DOHH2 (cell line): Measurements from ENCODE around the gene USP40.

ENCODE experiments used
- H3F3A ChIP-seq: fragments of 200-600 bp; sonication (generic), shearing (Covaris generic); 2 replicates; pipeline ENCODE4 v1.6.0; 2016; ENCODE audit warnings: antibody characterized with exemption, mild to moderate bottlenecking; ENCODE audit not compliant: control insufficient read depth, insufficient read depth
- H3K27ac ChIP-seq: fragments of 200-600 bp; sonication (generic); 2 replicates; pipeline ENCODE4 v1.5.1; 2014; ENCODE audit warnings: low read depth, mild to moderate bottlenecking, low read length, moderate library complexity
- H3K27me3 ChIP-seq: fragments of 200-600 bp; sonication (generic); 2 replicates; pipeline ENCODE4 v1.6.1; 2014; ENCODE audit warnings: mild to moderate bottlenecking, low read length, mixed read lengths; ENCODE audit not compliant: control insufficient read depth
- H3K36me3 ChIP-seq: fragments of 200-600 bp; sonication (generic); 2 replicates; pipeline ENCODE4 v1.6.1; 2014; ENCODE audit warnings: mild to moderate bottlenecking, low read length, moderate library complexity, mixed read lengths; ENCODE audit not compliant: control insufficient read depth
- H3K4me1 ChIP-seq: fragments of 200-600 bp; sonication (generic); 2 replicates; pipeline ENCODE4 v1.6.1; 2014; ENCODE audit warnings: mild to moderate bottlenecking, low read length, mixed read lengths; ENCODE audit not compliant: control insufficient read depth
- H3K4me2 ChIP-seq: fragments of 200-600 bp; sonication (generic); 2 replicates; pipeline ENCODE4 v1.6.0; 2014; ENCODE audit warnings: mild to moderate bottlenecking, low read length, moderate library complexity
- H3K4me3 ChIP-seq: fragments of 200-600 bp; sonication (generic); 2 replicates; pipeline ENCODE4 v1.5.1; 2014; ENCODE audit warnings: mild to moderate bottlenecking, low read length, mixed read lengths
- H3K79me2 ChIP-seq: fragments of 200-600 bp; sonication (generic); 2 replicates; pipeline ENCODE4 v1.6.1; 2014; ENCODE audit warnings: mild to moderate bottlenecking, low read length, mixed read lengths; ENCODE audit not compliant: control insufficient read depth
- H3K9me2 ChIP-seq: fragments of 200-600 bp; sonication (generic); replicated peaks from 2 replicates; pipeline ENCODE4 v1.6.1; 2014; ENCODE audit warnings: mild to moderate bottlenecking, low read length, mixed read lengths; ENCODE audit not compliant: control insufficient read depth
- H3K9me3 ChIP-seq: fragments of 200-600 bp; sonication (generic); 2 replicates; pipeline ENCODE4 v1.6.1; 2014; ENCODE audit warnings: antibody characterized with exemption, low read length, mixed read lengths; ENCODE audit not compliant: control insufficient read depth, insufficient read depth
- H4K20me1 ChIP-seq: fragments of 200-600 bp; sonication (generic); 2 replicates; pipeline ENCODE4 v1.6.0; 2014; ENCODE audit warnings: low read depth, mild to moderate bottlenecking, antibody characterized with exemption, low read length, moderate library complexity; ENCODE audit not compliant: control insufficient read depth, insufficient read depth
- EZH2phosphoT487 ChIP-seq: fragments of 200-600 bp; sonication (generic); IDR thresholded peaks from 2 replicates; pipeline ENCODE4 v1.6.1; 2017; ENCODE audit warnings: borderline replicate concordance, mild to moderate bottlenecking, antibody characterized with exemption, low read length, moderate library complexity, mixed read lengths
- TF ChIP-seq, protein P1 (sequence below): fragments of 200-600 bp; sonication (generic); IDR thresholded peaks from one replicate; pipeline ENCODE4 v1.5.1; 2014; ENCODE audit warnings: antibody characterized with exemption, mild to moderate bottlenecking, low read depth, low read length; ENCODE audit not compliant: poor library complexity, severe bottlenecking

Gene USP40

DNA sequence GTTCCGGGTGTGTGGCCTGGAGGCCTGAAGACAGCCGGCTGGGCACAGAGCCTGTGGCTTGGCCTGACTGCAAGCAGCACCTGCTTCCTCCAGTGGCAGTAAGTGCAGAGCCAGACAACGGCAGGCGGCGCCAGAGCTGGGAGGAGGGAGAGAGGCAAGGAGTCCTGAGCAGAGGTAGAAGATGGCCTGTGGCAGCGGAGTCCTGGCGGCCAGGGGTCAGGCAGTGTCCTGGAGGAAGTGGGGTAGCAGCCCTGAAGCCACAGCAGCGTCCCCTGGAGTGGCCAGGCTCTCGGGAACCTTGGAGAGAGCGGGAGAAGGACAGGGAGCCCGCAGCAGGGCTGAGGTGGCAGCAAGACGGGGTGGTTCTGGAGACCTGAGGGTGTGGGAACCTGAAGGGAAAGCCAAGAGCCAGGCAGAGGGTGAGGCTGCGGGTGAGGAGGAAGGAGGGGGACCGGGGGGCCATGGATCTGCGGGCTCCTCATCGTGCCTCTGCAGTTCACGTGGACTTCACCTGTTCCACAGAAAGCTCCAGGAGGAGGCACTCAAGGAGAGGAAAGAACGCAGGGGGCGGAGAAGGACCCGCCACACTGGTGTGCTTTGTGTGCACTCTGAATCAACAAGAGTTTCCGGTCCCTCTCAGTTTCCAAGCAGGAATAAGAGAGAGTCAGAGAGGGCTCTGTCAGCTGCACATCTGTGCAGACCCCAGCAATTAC lies 85.9 kb downstream of the USP40 start:
- H3K79me2 ChIP-seq, result no peaks in the 10 kb centered on the region
- no peaks in the 10 kb centered on the region for H3K4me1 ChIP-seq
- H3K4me3 ChIP-seq, result no peak overlapping the region
- TF ChIP-seq, protein P1, sequence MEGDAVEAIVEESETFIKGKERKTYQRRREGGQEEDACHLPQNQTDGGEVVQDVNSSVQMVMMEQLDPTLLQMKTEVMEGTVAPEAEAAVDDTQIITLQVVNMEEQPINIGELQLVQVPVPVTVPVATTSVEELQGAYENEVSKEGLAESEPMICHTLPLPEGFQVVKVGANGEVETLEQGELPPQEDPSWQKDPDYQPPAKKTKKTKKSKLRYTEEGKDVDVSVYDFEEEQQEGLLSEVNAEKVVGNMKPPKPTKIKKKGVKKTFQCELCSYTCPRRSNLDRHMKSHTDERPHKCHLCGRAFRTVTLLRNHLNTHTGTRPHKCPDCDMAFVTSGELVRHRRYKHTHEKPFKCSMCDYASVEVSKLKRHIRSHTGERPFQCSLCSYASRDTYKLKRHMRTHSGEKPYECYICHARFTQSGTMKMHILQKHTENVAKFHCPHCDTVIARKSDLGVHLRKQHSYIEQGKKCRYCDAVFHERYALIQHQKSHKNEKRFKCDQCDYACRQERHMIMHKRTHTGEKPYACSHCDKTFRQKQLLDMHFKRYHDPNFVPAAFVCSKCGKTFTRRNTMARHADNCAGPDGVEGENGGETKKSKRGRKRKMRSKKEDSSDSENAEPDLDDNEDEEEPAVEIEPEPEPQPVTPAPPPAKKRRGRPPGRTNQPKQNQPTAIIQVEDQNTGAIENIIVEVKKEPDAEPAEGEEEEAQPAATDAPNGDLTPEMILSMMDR, result no peak
- no peak overlapping the region for H3K27ac ChIP-seq
- H3K4me2 ChIP-seq, result no peak overlapping the region
- no peaks in the 10 kb centered on the region for H3K9me2 ChIP-seq
- H3K36me3 ChIP-seq, result no peaks in the 10 kb centered on the region
- H4K20me1 ChIP-seq, result no peaks in the 10 kb centered on the region
- no peaks in the 10 kb centered on the region for H3K27me3 ChIP-seq
- no peaks in the 10 kb centered on the region for H3K9me3 ChIP-seq
- H3F3A ChIP-seq, result no peaks in the 10 kb centered on the region

DNA sequence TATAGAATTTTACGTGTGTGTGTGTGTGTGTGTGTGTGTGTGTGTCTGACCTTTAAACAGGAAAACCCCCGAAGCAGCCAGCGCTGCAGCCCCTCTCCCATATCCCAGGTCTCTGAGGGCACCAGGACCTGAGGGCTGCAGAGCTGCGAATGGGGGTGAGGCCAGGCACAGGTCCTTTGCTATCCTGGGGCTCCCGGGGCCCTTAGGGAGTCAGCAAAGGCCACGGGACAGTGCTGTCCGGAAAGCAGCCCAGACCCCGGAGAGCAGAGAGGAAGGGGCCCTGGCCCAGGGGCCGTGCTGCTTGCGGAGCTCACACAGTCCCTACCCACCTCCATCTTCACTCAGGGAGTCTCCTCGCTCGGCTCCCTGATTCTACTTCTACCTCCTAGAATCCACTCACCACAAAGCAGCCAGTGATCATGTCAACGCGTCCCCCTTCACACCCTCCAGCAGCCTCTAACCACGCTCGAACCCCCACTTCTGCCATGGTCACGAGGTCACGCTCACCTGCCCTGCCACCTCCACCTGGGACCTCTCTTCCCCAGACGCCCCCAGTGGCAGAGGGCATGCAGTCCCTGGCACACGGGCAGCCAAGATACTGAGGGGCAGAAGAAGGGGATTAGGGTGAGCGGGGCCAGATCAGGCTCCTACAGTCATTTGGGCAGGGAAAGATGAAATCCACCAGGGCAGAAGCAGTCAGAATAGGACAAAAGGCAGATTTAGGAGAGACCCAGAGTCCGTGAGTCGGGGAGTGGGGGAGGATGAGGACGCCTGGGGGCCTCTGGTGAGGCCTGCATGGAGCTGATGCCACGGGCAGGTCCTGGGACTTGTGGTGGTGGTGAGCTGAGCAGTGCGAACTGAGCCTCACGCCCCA lies 86.7 kb downstream of the USP40 start:
- TF ChIP-seq EZH2phosphoT487, result no peak
- TF ChIP-seq, protein P1, result no peak
- H3K4me2 ChIP-seq, result no peak overlapping the region

DNA sequence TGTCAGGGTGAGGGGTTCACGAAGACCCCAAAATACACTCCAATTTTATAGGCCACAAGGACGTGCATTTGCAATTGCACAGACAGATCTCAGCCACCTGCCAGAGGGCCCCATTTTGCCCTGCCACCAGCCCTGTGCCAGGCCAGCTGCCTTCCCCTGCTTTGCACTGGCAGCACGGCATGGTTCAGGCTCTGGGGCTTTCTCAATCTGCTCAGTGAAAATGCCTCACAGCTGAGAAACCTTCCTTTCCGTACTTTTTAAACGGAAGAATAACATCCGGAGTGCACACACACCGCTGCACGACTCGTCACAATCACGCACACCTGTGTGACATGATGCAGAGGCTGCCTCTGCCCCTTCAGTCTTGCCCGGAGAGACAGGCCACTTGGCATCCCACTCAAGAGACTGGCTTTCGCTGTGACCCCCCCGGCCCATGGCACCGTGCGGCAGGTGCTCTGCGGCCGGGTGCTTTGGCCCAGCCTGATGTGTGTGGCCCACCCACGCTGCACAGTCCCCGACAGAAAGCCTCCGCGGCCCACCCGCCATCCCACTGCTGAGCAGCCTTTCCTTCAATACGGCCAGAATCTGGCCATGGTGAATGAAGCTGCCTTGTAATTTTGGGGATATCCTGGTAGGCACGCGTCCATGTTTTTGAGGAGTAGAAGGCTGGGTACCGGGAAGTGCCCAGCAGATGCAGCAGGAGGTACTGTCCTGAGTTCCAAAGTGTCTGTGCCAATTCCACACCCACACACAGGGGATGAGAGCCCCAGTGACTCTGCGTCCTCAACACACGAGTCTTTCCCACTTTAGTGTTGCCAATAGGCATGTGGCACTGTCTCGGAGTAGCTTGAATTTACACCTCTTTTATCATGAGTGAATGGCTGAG lies 88.8 kb downstream of the USP40 start:
- H4K20me1 ChIP-seq, result no peaks in the 10 kb centered on the region
- no peak overlapping the region for H3K4me3 ChIP-seq
- no peaks in the 10 kb centered on the region for H3K79me2 ChIP-seq
- no peaks in the 10 kb centered on the region for H3K36me3 ChIP-seq
- no peak overlapping the region for H3K4me2 ChIP-seq
- no peaks in the 10 kb centered on the region for H3K9me2 ChIP-seq
- no peaks in the 10 kb centered on the region for H3F3A ChIP-seq
- no peak overlapping the region for H3K27ac ChIP-seq
- H3K9me3 ChIP-seq, result no peaks in the 10 kb centered on the region
- TF ChIP-seq, protein P1, result no peak
- no peak for TF ChIP-seq EZH2phosphoT487
- no peaks in the 10 kb centered on the region for H3K4me1 ChIP-seq
- no peaks in the 10 kb centered on the region for H3K27me3 ChIP-seq

More for the DNA sequence above, 86.7 kb downstream of the USP40 start:
- Histone ChIP-seq H3K4me1 (no peaks in the 10 kb centered on the region), H3F3A (no peaks in the 10 kb centered on the region), H3K4me3 (no peak overlapping the region), H3K79me2 (no peaks in the 10 kb centered on the region), H3K9me2 (no peaks in the 10 kb centered on the region), H3K27ac (no peak overlapping the region), H4K20me1 (no peaks in the 10 kb centered on the region), H3K9me3 (no peaks in the 10 kb centered on the region), H3K36me3 (no peaks in the 10 kb centered on the region), H3K27me3 (no peaks in the 10 kb centered on the region)
